GM20000 (cell line): ENCODE results near the gene TP53I13.

Source experiments
- DNase-seq: peaks from one replicate; pipeline ENCODE4 v3.0.0; 2012; ENCODE audit warnings: low spot score
- TF ChIP-seq, protein P1 (sequence below): IDR thresholded peaks from 2 replicates; pipeline ENCODE4 v1.5.1; 2012; ENCODE audit warnings: mild to moderate bottlenecking, control low read depth; ENCODE audit errors: extremely low read depth, missing control alignments

Gene TP53I13

DNA sequence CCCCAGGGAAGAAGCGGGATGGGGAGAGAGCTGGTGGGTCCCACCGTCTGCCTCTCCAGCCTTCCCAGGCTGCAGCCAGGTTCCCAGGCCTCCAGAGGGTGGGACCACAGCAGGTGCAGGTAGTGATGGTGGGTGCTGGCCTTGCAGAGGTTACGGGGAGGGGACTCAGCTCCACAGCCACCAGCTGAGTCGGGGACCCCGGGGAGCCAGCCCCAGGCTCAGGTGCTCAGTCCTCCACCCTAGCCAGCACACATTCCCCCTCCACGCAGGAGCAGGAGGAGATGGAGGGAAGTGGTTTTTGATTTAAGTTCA is 5.0 kb downstream of the TP53I13 start:
- TF ChIP-seq, protein P1, sequence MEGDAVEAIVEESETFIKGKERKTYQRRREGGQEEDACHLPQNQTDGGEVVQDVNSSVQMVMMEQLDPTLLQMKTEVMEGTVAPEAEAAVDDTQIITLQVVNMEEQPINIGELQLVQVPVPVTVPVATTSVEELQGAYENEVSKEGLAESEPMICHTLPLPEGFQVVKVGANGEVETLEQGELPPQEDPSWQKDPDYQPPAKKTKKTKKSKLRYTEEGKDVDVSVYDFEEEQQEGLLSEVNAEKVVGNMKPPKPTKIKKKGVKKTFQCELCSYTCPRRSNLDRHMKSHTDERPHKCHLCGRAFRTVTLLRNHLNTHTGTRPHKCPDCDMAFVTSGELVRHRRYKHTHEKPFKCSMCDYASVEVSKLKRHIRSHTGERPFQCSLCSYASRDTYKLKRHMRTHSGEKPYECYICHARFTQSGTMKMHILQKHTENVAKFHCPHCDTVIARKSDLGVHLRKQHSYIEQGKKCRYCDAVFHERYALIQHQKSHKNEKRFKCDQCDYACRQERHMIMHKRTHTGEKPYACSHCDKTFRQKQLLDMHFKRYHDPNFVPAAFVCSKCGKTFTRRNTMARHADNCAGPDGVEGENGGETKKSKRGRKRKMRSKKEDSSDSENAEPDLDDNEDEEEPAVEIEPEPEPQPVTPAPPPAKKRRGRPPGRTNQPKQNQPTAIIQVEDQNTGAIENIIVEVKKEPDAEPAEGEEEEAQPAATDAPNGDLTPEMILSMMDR: no peak
- DNase-seq: no peak

DNA sequence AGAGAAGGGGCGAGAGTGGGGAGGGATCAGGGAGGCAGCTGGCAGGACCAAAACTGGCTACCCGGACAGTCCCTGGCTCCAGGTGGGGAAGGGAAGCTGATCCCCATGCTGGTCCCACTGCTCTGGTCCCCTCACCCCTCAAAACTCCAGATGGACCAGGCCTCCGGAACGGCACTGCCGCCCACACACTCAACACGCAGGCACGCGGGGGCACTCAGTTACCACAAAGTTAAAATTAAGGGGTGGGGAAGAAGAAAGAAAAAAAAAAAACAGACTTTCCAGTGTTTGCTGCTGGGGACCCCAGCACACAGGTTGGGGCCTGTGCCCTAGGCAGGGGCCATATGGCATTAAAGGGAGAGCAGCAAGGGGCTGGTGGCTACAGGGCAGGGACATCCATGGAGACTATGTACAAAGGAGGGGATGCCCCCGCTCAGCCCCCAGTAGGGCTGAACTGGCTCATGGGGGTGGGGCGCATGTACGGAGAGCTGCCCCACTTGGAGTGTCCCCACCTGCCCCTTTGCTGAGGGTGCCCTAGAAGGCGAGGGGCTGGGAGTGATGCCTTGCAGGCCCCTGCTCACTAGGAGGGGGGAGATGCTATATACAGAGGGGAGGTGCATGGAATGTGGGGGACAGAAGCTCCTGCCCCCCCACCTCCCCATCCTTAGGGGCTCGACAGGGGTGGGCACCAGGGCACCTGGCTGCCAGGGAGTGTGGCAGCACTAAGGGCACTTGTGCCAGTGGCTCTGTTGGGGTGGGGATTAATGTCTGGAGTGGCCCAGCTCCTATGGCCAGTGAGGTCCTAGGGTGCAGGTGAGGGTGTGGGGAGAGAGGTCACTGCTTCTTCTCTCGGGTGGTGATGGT is 5.6 kb downstream of the TP53I13 start:
- DNase-seq: no peak
- TF ChIP-seq, protein P1: no peak

DNA sequence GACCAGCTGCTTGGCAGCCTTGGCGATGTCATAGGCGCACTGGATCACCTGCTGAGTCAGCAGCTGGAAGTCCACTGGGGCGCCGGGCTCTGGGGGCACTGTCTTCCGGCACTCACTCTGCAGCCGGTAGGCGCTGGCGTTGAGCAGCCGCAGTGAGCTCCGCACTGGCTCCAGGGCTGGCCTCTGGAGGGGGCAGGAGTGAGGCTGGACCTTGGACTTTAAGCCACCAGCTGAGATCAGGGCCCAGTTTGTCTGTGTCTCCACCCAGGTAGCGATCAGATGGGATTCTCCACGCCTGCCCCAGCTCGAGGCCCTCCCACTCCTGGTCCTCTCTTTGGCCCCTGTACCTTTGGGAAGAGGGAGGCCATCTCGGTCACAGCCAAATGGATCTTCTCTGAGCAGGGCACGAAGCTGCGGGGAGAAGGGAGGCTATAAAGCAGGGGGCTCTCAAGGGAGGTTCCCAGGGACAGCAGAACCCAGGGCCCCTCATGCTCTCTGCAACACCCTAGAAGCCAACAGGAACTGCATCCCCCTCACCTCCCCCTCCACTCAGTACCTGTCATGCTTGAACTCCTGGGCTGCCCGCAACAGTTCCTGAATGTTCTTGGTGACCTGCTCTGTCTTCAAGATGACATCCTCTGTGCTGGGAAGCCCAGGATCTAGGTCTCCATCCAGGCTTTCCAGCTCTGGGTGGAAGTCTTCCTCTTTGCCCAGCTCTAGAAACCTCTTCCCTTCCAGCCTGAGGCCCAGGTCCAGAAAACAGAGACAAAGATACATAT is 6.4 kb downstream of the TP53I13 start:
- DNase-seq: no peak
- TF ChIP-seq, protein P1: no peak

DNA sequence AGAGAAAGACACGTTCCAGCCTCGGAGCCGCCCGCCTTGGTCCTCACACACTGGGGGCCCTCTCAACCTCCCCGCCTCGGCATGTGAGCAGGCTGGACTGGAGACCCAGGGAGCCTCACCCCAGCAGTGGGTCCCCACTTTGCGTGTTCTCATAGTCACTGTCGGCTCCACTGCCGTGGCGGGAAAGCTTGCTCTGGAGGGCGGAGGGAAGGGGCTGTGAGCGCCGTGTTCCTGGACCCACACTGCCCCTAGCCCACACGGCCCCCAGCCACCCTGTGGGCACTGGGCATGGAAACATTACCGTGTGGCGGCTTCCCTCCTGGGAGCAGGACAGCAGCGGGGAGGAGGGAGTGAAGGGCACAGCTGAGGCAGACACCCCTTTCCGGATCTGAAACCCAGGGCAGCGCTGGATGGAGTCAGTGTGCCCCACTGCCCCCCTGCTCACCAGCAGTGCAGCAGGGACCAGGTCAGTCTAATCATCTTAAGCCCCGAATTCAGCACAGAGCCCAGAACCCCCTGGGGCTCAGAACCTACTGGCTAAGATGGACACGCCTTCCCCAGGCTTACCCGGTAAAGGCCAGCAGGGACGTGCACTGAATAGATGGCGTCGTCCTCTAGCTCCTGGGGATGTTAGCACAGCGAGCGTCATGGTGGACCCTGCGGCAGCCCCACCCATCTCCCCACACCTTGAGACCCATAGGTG is 7.2 kb downstream of the TP53I13 start:
- DNase-seq: no peak
- TF ChIP-seq, protein P1: no peak

DNA sequence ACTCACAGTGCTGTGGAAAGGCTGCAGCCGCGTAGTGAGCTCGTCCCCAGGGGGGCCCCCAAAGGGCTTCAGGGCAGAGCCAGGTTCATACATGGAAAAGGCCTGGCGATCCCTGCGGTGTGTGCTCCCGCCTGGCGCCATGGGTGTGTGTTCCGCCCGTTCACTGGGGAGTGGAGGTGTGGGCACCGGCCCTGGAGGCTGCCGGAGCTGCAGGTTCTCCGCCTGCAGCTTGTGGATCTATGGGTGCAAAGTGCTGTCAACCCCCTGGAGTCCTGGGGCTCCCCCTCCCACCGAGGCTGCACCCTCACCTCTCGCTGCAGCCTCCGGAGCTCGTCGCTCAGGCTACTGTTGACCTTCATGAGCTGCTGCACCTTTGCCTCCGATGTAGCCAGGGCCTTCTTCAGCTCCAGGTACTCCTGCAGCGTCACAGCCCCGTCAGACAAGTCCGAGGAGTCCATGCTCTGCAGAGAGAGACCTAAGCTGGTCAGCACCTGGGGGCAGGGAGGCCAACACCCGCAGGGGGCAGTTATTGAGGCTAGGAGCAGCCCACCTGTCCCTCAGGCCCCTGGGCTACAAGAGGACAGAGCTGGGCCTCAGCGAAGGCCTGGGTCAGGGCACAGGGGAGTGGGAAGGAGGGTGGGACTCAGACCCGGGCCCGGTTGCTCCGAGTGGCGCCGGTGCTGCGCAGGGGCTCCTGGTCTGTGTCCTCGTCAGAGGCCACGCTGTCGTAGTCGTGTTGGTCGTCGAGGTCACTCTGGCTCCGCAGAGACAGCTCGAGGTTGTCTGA is 7.9 kb downstream of the TP53I13 start:
- no peak for DNase-seq
- TF ChIP-seq, protein P1: no peak

DNA sequence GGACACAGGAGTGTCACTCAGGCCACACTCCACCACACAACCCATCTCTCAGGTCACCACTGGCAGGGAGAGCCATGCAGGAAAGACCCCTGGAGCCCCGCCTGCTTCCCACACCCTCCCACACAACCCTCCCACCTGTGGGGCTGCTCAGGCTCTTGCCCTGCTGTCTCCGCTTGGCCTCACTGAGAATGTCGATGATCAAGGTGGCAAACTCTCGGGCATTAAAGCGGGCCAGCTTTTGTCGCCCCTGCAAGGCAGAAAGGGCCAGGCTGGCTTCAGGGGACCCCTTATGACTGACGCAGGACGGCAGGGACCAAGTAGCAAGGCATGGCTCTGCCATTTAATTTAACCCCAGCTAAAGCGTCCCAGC is 8.5 kb downstream of the TP53I13 start:
- DNase-seq: no peak
- TF ChIP-seq, protein P1: no peak
